OCI-LY1 (cell line): ENCODE results near the gene CALB2.

ENCODE experiments used
- H2AFZ ChIP-seq: fragments of 200-600 bp; sonication (generic), shearing (Covaris generic); 2 replicates; pipeline ENCODE4 v1.6.0; 2014; ENCODE audit warnings: antibody characterized with exemption, mild to moderate bottlenecking, low read length
- H3F3A ChIP-seq: fragments of 200-600 bp; sonication (generic), shearing (Covaris generic); 2 replicates; pipeline ENCODE4 v1.6.0; 2014; ENCODE audit warnings: mild to moderate bottlenecking, antibody characterized with exemption, low read length, moderate library complexity; ENCODE audit not compliant: insufficient read depth
- H3K27ac ChIP-seq: fragments of 200-600 bp; sonication (generic); 2 replicates; pipeline ENCODE4 v1.5.1; 2014; ENCODE audit warnings: low read length, mixed run types, mild to moderate bottlenecking, low read depth; ENCODE audit not compliant: poor library complexity, severe bottlenecking
- H3K27me3 ChIP-seq: fragments of 200-600 bp; sonication (generic); 2 replicates; pipeline ENCODE4 v1.6.0; 2014; ENCODE audit warnings: antibody characterized with exemption, mild to moderate bottlenecking, low read length, moderate library complexity; ENCODE audit not compliant: insufficient read depth
- H3K36me3 ChIP-seq: fragments of 200-600 bp; sonication (generic); 2 replicates; pipeline ENCODE4 v1.6.1; 2014; ENCODE audit warnings: mild to moderate bottlenecking, antibody characterized with exemption, low read length, moderate library complexity, mixed read lengths; ENCODE audit not compliant: insufficient read depth
- H3K4me1 ChIP-seq: fragments of 200-600 bp; sonication (generic); 2 replicates; pipeline ENCODE4 v1.5.1; 2014; ENCODE audit warnings: mild to moderate bottlenecking, low read length, moderate library complexity; ENCODE audit not compliant: insufficient read depth, severe bottlenecking
- H3K4me2 ChIP-seq: fragments of 200-600 bp; sonication (generic), shearing (Covaris generic); 2 replicates; pipeline ENCODE4 v1.6.1; 2014; ENCODE audit warnings: low read length
- H3K4me3 ChIP-seq: fragments of 200-600 bp; sonication (generic); 2 replicates; pipeline ENCODE4 v1.5.1; 2014; ENCODE audit warnings: low read length, low read depth, mild to moderate bottlenecking, mixed read lengths; ENCODE audit not compliant: poor library complexity, severe bottlenecking
- H3K79me2 ChIP-seq: fragments of 200-600 bp; shearing (Covaris generic); 2 replicates; pipeline ENCODE4 v1.6.1; 2016; ENCODE audit warnings: mixed run types, low read length, mixed read lengths; ENCODE audit not compliant: insufficient read depth
- H3K9ac ChIP-seq: fragments of 200-600 bp; sonication (generic), shearing (Covaris generic); 2 replicates; pipeline ENCODE4 v1.6.1; 2014; ENCODE audit warnings: mild to moderate bottlenecking, low read length, mixed read lengths
- H3K9me2 ChIP-seq: fragments of 200-600 bp; sonication (generic), shearing (Covaris generic); 2 replicates; pipeline ENCODE4 v1.6.1; 2014; ENCODE audit warnings: low read depth, mild to moderate bottlenecking, low read length, mixed read lengths
- H3K9me3 ChIP-seq: fragments of 200-600 bp; shearing (Covaris generic); 2 replicates; pipeline ENCODE4 v1.6.1; 2014; ENCODE audit warnings: low read length, mixed read lengths
- H4K20me1 ChIP-seq: fragments of 200-600 bp; sonication (generic), shearing (Covaris generic); 2 replicates; pipeline ENCODE4 v1.6.0; 2016; ENCODE audit warnings: mild to moderate bottlenecking, low read length; ENCODE audit not compliant: insufficient read depth
- CTCF ChIP-seq: fragments of 200-600 bp; sonication (generic), shearing (Covaris generic); IDR thresholded peaks from 2 replicates; pipeline ENCODE4 v1.5.1; 2017; ENCODE audit warnings: mild to moderate bottlenecking, antibody characterized with exemption, low read length, moderate library complexity, mixed read lengths
- EZH2 ChIP-seq: fragments of 200-600 bp; sonication (generic), shearing (Covaris generic); IDR thresholded peaks from 2 replicates; pipeline ENCODE4 v1.8.0; 2017; ENCODE audit warnings: borderline replicate concordance, mixed run types, mild to moderate bottlenecking, antibody characterized with exemption, low read length, moderate library complexity, mixed read lengths

CALB2 gene

DNA sequence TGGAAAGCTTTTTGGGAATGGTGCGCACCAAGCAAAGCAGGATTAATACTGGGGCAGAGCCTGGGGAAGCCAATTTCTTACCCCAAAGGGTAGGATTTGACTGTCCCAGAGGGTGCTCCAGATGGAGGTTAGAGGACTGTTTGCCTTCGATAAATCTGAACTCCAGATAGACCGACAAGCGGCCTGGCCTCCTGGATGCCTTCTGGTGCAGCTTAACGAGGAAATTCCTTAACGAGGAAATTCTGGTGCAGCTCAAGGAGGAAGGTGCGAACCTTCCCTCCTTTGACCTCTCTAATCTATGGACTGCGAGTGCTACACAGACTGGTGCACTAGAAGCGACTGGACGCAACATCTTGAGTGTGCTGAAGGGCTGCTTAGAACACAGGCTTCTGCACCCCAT, 6.5 kb downstream of the CALB2 start:
- Histone ChIP-seq H3F3A (no peaks in the 10 kb centered on the region), H3K4me3 (no peak overlapping the region), H2AFZ (no peak overlapping the region), H3K27me3 (0 out of 2 replicates have a peak, but pooled peaks cover 4% of the 10 kb centered on the region), H3K4me1 (no peaks in the 10 kb centered on the region), H3K9me2 (no peaks in the 10 kb centered on the region), H3K36me3 (no peaks in the 10 kb centered on the region), H4K20me1 (no peaks in the 10 kb centered on the region), H3K4me2 (no peak overlapping the region), H3K9me3 (no peaks in the 10 kb centered on the region), H3K79me2 (no peaks in the 10 kb centered on the region), H3K9ac (no peak overlapping the region), H3K27ac (no peak overlapping the region)
- TF ChIP-seq CTCF (no peak), EZH2 (no peak)

DNA sequence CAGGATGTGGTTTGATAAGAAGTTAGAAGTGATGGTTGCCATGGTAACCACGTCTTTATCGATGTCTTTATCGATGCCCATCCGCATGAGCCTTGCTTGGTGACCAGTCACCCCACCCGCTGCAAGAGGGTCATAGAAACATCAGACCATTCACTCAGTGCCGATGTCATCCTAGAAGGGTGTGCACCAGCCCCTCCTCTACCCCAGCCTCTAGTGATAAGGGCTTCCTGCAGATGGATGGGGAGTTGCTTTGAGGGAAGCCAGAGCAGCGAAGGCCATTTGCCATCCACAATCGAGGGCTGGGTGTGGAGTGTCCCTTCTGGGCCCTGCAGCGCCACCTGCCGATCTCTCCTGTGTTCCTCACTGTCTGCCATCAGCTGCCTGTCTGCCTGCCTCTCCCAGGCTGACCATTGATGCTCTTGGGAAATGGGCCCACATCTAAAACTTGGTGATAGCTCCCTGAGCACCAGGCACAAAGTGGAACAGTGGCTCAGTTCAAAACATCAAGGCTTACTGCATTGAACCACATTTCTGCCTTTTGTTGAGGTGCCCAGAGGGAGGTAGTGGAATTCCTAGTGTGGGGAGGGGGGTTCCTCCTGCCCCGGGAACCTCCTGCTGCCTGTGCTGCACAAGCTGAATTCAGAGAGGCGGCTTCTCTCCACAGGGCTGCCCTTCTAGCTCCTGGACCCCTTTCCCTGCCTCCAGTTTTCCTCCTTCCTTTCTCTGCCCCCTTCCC, 8.9 kb downstream of the CALB2 start:
- no peak overlapping the region for H3K4me2 ChIP-seq
- H3K27me3 ChIP-seq = no peaks in the 10 kb centered on the region; the same call in 1 of the 2 replicates
- H3K79me2 ChIP-seq = no peaks in the 10 kb centered on the region
- H4K20me1 ChIP-seq = no peaks in the 10 kb centered on the region
- TF ChIP-seq CTCF = peak; percentile 75
- TF ChIP-seq EZH2 = no peak
- H3K9ac ChIP-seq = no peak overlapping the region
- H3K36me3 ChIP-seq = no peaks in the 10 kb centered on the region
- H2AFZ ChIP-seq = no peak overlapping the region
- H3K9me2 ChIP-seq = no peaks in the 10 kb centered on the region
- no peaks in the 10 kb centered on the region for H3F3A ChIP-seq
- H3K4me1 ChIP-seq = no peaks in the 10 kb centered on the region
- no peaks in the 10 kb centered on the region for H3K9me3 ChIP-seq
- no peak overlapping the region for H3K4me3 ChIP-seq
- H3K27ac ChIP-seq = no peak overlapping the region

GRCh38 chr16:71368958-71369357, 10.4 kb downstream of the CALB2 start:
- H3K4me3 ChIP-seq = no peak overlapping the region
- no peaks in the 10 kb centered on the region for H3F3A ChIP-seq
- H3K4me1 ChIP-seq = no peaks in the 10 kb centered on the region
- H4K20me1 ChIP-seq = no peaks in the 10 kb centered on the region
- no peaks in the 10 kb centered on the region for H3K9me3 ChIP-seq
- no peaks in the 10 kb centered on the region; the same call in 1 of the 2 replicates for H3K27me3 ChIP-seq
- no peak overlapping the region for H3K9ac ChIP-seq
- H3K79me2 ChIP-seq = no peaks in the 10 kb centered on the region
- H2AFZ ChIP-seq = no peak overlapping the region
- no peaks in the 10 kb centered on the region for H3K9me2 ChIP-seq
- no peak for TF ChIP-seq EZH2
- H3K27ac ChIP-seq = no peak overlapping the region
- H3K36me3 ChIP-seq = no peaks in the 10 kb centered on the region
- no peak overlapping the region for H3K4me2 ChIP-seq

DNA sequence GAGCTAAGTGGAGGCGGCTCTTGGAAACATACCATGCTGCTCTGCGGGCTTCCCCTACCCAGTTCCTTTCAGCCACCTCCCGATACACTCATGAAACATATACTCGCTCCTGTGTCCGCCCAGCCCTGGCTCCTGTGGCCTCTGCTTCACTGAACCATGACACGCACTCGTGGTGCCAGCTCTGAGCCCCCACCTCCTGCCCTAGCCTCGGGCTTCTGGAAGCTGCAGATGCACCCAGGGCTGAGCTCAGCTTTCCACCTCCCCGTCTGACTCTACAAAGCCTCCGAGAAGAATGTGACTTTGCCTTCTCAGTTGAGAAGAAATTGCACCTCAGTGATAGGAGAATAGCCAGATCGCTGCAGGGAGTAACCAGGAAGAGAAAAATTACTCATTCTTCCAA, 11.0 kb downstream of the CALB2 start:
- Histone ChIP-seq H3K4me1 (no peaks in the 10 kb centered on the region), H3K79me2 (no peaks in the 10 kb centered on the region), H3K9me3 (no peaks in the 10 kb centered on the region), H3K4me3 (no peak overlapping the region), H3F3A (no peaks in the 10 kb centered on the region), H3K9ac (no peak overlapping the region), H4K20me1 (no peaks in the 10 kb centered on the region), H3K36me3 (no peaks in the 10 kb centered on the region), H3K4me2 (no peak overlapping the region), H3K9me2 (no peaks in the 10 kb centered on the region), H2AFZ (no peak overlapping the region), H3K27me3 (no peaks in the 10 kb centered on the region; the same call in 1 of the 2 replicates), H3K27ac (no peak overlapping the region)
- TF ChIP-seq CTCF = no peak
- no peak for TF ChIP-seq EZH2
